Activated CD8-positive, alpha-beta memory T cell treated with anti-CD3 and anti-CD28 coated beads, Interleukin-2, amount 50 U/mL, for 48 hours (primary cell): Measurements from ENCODE around the gene ARAF.
"Not testable (repeated sequence)": the region's sequence is repeated elsewhere in the genome, so short reads cannot be mapped to it uniquely, and the experiment has no call there.

Source experiments
- DNase-seq: peaks from one replicate; pipeline ENCODE4 v3.0.0-alpha.2; 2020

ARAF gene

DNA sequence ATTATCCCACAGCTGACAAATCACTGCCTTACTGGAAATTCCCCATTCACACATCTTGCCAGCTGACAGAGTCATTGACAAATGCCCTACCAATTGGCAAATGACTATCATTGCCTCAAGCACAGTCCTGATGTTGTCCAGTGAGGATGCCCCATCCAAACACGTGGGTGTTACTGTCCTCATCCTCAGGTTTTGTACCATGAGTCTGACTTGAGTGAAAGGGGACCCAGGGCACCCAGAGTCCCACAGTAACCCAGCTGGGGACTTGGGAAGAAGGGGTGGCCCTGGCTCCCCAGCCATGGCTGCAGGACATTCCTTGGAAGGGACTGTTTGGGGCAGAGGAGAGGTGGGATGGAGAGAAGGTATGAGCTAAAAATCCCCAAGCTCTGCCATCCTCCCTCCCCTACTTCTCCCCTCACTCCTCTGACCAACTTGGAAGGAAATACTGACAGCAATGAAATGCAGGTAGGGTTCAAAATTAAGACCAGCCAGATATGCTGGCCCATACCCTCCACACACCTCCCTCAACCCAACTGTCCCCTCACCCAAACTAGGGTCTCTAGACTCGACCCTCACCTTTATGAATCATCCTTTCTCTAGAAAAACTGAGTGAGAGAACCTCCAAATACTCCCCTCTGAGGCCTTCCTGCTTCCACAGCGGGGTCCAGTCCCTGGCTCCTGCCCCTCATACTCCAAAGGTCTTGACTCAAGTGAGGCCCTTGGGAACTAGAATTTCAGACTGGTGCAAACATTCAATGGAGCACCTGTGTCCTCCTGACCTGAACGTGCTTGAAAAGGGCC lies 26.3 kb downstream of the ARAF start:
- no peak for DNase-seq

GRCh38 chrX:47587906-47588735 lies 27.1 kb downstream of the ARAF start:
- DNase-seq = no peak

DNA sequence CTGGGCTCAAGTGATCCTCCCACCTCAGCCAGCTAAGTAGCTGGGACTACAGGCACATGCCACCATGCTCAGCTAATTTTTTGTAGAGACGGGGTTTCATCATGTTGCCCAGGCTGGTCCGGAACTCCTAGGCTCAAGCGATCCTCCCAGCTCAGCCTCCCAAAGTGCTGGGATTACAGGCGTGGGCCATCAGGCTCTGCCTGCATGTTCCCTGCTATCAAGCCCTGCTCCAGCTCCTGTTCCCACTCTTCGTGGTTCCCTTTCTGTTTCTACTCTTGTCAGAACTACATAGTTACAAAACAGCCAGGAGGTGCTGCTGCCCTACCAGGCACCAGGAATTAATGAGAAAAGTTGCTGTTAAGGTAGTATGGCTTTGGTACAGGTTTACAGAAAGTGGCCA lies 30.0 kb downstream of the ARAF start:
- DNase-seq = no peak

- no peak for DNase-seq
Observed at GRCh38 chrX:47593522-47593921, 32.5 kb downstream of the ARAF start.

GRCh38 chrX:47595716-47596251 lies 34.8 kb downstream of the ARAF start:
- no peak for DNase-seq

GRCh38 chrX:47596256-47596655 lies 35.3 kb downstream of the ARAF start:
- no peak for DNase-seq

DNA sequence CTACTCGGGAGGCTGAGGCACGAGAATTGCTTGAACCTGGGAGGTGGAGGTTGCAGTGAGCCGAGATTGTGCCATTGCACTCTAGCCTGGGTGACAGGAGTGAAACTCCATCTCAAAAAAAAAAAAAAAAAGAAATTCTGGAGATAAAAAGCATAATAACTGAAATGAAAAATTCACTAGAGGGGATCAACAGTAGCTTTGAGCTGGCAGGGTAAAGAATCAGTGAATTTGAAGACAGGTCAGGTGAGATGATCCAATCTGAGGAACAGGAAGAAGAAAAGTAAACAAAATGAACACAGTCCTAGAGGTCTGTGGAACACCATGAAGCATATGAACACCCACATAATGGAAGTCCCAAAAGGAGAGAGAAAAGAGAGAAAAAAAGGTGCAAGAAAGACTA lies 36.2 kb downstream of the ARAF start:
- no peak for DNase-seq

DNA sequence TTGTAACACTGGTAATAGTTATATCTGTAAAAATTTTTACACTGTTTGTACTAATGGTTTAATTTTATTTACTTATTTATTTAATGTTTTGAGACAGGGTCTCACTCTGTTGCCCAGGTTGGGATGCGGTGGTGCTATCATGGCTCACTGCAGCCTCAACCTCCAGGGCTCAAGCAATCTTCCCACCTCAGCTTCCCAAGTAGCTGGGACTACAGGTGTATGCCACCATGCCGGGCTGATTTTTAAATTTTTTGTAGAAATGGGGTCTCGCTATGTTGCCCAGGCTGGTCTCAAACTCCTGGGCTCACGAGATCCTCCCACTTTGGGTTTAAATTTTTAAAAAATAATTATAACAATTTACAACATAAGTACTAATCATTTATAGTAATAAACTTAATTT lies 42.1 kb downstream of the ARAF start:
- DNase-seq = not testable (repeated sequence)

DNA sequence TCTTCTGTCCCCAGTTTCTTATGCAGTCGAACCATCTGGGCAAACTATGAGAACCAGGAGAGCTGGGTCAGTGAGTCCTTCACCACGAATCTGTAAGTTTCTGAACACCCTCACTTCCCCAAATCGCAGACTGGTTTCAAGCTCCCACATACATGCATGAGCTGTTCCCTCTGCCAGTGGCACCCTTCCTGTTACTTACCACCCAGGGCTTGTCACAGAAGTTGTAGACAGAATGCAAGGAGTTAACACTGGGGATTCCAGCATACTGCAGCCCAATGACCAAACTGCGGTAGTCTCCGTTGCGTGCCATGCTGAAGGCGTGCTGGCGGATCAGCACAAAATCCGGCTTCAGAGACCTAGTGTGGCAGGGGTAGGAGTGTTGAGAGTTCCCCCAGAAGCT lies 44.0 kb downstream of the ARAF start:
- no peak for DNase-seq

- no peak for DNase-seq
Observed at GRCh38 chrX:47607091-47607490, 46.1 kb downstream of the ARAF start.

DNA sequence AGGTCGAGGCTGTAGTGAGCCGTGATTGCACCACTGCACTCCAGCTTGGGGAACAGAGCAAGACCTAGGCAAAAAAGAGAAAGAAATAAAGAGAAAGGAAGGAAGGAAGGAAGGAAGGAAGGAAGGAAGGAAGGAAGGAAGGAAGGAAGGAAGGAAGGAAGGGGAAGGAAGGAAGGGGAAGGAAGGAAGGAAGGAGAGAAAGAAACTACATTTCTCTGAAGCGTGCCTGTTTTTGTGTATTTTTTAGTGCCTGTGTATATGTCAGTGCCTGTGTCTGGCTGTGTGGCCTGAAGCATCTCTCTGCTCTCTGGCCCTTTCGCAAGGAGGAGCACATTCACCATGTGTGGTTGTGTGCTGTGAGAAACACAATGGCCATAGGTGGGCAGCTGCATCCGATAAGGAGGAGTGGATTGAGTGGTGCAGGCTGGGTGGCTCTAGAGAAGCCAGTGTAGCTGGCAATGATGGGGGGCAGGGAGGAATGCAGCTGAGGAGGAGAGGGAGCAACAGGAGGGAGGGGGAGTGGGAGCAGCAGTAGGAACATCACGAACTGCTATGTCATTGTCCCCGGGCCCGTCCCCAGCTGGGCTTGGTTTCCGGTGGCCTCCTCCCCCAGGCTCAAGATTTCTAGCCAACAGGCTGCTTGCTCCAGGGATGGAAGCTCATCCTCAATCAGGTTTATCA lies 47.3 kb downstream of the ARAF start:
- DNase-seq = no peak

GRCh38 chrX:47610511-47610910 lies 49.5 kb downstream of the ARAF start:
- DNase-seq = no peak

DNA sequence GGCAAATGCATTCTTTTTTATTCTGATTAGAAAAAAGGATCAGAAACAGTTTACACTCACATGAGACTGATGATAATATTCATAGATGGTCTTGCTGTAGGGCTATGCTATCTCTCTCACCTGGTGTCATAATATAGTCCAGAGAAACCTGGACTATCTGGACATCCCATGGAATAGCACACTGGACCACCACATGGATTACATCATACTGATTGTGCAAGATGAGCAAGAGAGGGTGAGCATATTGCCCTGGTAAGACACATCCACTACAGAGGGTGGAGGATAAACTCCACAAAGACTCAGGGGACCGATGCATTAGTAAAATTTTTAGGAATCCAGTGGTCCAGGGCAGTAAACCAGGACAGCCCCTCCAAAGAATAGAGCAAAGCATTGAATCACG lies 50.5 kb downstream of the ARAF start:
- no peak for DNase-seq

DNA sequence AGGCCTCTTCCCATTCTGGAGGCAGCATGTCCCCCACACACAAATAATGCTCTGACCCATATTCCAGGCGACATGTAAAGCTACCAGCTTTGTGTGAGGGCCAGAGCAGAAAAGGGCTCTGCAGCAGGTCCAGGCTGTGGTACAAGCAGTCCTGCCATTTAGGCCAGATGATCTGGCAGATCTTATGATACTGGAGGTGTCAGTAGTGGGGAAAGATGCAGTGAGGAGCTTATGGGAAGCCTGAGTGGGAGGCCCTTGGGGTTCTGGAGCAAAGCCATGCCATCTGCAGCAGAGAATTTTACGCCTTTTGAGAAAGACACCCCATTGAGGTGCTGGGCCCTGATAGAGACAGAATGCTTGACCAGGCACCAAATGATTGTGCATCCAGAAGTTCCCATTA lies 50.9 kb downstream of the ARAF start:
- no peak for DNase-seq

GRCh38 chrX:47612418-47612817 lies 51.4 kb downstream of the ARAF start:
- DNase-seq = no peak

DNA sequence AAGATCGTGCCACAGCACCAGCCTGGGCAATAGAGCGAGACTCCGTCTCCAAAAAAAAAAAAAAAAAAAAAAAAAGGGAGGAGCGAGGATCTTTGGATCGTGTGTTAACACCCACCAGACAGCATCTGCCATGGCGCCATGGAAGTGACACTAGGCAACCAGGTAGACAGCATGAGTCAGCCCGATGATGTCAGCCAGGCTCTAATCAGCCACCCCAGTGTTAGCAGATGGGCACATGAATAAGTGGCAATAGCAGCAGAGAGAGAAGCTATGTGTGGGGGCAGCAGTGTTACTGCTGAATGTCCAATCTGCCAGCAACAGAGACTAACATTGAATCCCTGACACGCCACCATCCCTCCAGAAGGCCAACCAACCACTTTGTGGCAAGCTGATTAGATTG lies 52.1 kb downstream of the ARAF start:
- no peak for DNase-seq

GRCh38 chrX:47614618-47615017 lies 53.6 kb downstream of the ARAF start:
- DNase-seq = no peak

- DNase-seq = no peak
Observed at GRCh38 chrX:47618923-47619485, 58.0 kb downstream of the ARAF start.

GRCh38 chrX:47619486-47620302 lies 58.7 kb downstream of the ARAF start, which contains the start of gene SYN1:
SYN1 (minus strand) TSS chrX:47619857; CDS start chrX:47619728, 129 bp downstream.
- peak; percentile 88 for DNase-seq

DNA sequence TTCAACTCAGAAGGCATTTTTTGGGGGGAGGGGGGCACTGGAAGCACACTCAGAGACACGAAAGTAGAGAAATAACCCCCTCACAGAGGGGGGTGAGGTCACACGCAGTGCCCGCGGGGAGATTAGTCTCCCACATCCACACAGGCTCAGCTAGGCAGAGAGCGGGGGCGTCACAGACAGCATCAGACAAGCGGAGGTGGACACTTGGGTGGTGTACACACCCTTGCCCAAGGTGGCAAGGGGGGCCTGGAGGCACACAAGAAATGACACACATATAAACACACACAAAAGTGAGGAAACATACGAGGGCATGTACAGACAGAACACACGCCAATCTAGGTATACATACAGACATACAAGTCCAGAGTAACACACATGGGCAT lies 59.3 kb downstream of the ARAF start:
- no peak for DNase-seq
